AG09309 (cell line): Measurements from ENCODE around the gene CCDC158.

Source experiments
- DNase-seq: peaks from one replicate; pipeline ENCODE4 v3.0.0-alpha.2; 2010; ENCODE audit warnings: low read depth
- H3K4me3 ChIP-seq: 2 replicates; pipeline ENCODE4 v1.5.1; 2011; ENCODE audit warnings: mild to moderate bottlenecking, low read depth, low read length, moderate library complexity; ENCODE audit not compliant: control insufficient read depth
- CTCF ChIP-seq: IDR thresholded peaks from 2 replicates; pipeline ENCODE4 v1.5.1; 2011; ENCODE audit warnings: mild to moderate bottlenecking, low read depth, low read length, inconsistent platforms; ENCODE audit not compliant: insufficient read depth, control insufficient read depth; ENCODE audit errors: missing control alignments

The CCDC158 gene

GRCh38 chr4:76420762-76421581, at the start of gene CCDC158:
Gene CCDC158, minus strand, starts transcription at chr4:76421141. Its CDS starts 17,934 bp downstream, at chr4:76403207.
- no peak for TF ChIP-seq CTCF
- no peak for DNase-seq
- peak within 1 kb of the TSS; percentile 46 for H3K4me3 ChIP-seq

- no peak overlapping the region for H3K4me3 ChIP-seq
- TF ChIP-seq CTCF = no peak
- DNase-seq = no peak
Measured at GRCh38 chr4:76470532-76470931, 49.6 kb upstream of the CCDC158 start.

DNA sequence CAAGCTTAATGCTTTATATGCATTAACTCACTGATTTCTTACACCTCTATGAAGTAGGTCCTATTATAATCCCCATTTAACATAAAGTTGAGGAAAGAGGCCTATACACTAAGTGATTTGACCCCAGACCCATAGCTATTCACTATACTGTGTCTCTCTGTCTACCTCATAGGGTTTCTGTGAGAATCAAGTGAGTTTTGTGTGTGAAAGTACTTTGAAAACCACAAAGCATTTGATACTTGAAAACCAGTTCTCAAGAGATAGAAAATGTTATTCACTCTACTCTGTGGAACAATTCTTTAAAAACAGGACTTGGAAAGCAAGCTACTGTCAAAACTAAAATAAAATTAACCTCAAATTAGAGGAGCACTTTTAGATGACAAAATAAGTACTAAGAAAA, 49.1 kb upstream of the CCDC158 start:
- no peak overlapping the region for H3K4me3 ChIP-seq
- no peak for DNase-seq
- no peak for TF ChIP-seq CTCF

GRCh38 chr4:76463568-76463967, 42.6 kb upstream of the CCDC158 start:
- DNase-seq = no peak
- no peak for TF ChIP-seq CTCF
- H3K4me3 ChIP-seq = no peak overlapping the region

DNA sequence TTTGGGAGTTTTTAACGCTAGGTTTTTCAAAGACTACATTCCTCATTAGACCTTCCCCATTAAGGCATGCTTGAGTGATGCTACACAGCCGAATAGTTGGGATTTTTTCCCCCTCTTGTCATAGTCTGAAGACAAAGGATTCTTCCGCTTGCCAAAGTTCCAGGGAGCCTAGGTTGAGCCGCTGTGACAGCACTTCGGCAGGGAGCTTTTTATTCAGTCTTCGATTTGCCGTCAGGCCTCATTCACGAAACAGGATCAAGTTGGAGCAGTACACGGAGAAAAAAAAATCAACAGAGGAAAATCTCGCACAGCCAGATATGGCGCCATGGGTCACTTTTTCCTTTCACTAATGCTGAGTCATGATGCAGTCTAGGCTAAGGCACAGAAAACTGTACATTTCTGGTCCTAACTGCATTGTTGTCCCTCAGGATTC, 38.4 kb upstream of the CCDC158 start:
- peak; percentile 29 for DNase-seq
- TF ChIP-seq CTCF = no peak
- H3K4me3 ChIP-seq = no peak overlapping the region

- DNase-seq = no peak
- TF ChIP-seq CTCF = no peak
- H3K4me3 ChIP-seq = no peak overlapping the region
Measured at GRCh38 chr4:76458825-76459224, 37.9 kb upstream of the CCDC158 start.
